GM18861 (cell line): ENCODE results near the gene PCYT2.
A peak's percentile ranks its signal among the peaks of the same experiment; 100 is the strongest.

Experiments used
- ATAC-seq: cut with Tn5 transposase; IDR thresholded peaks from one replicate; pipeline ENCODE4 v1.9.1; 2021; ENCODE audit not compliant: unreplicated experiment

Gene PCYT2

DNA sequence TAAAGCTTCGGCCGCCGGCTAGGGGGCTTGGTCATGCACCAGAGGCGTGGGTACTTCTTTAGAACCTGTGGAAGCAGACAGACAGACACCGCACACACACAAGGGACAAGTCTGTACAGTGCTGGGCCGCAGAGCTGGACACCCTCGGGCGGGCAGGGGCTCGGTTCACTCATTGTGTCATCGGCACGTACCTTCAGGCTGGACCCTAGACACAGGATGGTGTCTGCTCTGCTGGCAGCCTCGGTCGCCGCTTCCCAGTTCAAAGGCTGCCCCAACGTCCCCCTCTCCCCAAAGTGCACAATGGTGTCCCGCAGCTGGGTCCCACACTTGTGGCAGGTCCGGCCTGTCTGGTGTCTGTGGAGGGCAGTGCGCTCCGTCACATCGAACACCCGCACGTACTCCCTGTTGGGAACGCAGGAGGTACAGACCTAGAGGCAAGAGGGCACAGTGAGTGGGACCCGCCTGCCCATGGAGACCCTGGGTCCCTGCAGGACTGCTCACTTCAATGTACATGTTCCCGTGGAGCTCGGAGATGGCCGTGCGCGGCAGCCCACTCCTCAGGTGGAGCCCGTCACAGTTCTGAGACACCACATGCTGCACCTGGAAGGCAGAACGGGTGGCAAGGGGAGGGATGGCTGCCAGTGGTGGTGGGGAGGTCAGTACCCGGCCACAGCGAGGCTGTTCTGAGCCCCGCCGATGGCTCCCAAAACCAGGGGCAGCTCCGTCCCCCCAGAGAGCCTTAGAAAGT, 3.1 kb upstream of the PCYT2 start:
- no peak for ATAC-seq

DNA sequence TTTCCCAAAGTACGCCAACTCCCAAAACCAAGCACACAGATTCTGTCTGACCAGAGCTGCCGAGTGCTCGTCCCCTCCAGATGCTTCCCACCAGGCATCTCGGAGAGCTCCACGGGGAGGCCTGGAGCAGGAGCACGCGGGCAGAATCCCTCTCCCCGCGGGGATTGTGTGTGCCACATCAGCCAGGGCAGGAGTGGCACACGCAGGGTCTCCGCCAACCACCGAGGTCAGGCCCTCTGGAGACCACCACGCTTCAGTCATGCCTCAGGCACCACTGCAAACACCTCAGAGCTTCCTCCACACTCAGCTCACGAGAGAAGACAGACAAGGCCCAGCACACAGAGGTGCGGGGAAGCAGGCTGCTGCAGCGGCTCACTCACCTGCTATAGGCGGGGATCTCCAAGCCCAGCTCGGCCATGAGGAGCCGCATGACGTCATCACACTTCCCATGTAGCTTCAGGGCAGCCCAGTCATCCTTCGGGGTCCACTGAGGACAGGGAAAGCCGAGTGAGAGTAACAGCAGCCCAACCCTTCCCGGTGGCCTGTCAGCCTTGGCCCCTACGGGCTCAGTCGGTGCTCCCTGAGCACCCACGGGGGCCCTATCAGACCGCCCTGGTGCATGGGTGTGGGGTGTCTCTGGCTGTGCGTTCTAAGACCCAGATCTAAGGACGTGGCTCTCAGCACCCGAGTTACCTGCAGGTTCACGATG, 2.3 kb upstream of the PCYT2 start:
- no peak for ATAC-seq

DNA sequence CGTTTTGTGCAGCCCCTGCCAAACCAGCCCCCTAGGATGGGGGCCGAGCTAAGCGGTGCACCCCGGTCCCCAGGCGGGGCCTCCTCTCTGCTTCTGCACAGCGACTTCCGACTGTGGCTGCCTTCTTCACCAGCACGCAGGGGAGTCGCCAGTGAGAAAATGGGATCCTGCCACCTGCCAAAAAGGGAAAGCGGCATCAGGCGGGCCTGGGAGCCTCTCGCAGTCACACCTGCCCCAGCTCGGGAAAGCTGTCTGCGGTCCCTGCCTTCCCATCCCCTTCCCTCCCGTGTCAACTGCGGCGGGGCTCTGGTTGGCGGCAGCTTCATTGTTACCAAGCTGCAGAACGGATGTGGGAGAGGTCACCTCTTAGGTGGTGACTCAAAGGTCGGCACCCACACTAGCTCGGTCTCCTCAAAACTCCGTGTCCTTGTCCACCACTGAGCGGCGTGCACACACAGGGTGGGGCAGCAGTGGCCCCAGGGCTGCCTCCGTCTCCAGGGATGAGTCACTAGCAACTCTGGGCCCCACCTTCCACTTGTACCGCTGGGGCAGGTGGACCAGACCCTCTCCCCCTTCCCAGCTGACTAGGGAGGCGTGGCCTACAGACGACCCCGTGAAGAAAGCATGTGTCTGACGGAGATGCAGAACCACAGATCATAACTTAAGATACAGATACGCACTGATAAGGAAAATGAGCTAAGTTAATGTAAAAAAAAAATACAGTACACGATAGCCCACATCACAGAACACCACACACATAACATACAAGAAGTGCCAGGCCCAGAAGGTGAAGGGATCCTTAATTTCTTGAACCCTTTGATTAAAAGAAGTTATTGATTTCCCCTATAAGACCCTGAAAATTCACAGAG, 1.5 kb upstream of the PCYT2 start:
- no peak for ATAC-seq

DNA sequence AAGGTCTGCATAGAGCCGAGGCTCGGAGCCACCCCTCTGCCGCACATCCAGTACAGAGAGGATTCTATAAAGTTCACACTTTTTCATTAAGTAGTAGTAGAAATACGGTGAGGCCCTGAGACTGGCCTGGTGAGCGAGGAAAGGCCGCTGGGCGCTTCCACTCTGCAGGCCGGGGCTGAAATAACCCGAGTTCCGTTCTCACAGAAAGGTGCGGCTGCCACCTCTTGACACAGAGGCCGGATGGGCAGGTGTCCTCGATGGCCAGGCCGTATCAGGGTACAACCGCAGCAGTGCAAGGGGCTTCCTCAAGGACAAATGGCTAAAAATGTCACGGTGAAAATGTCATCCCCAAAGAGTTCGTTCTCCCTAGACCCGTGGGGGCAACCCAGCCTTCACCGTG, 770 bp upstream of the PCYT2 start:
- no peak for ATAC-seq

DNA sequence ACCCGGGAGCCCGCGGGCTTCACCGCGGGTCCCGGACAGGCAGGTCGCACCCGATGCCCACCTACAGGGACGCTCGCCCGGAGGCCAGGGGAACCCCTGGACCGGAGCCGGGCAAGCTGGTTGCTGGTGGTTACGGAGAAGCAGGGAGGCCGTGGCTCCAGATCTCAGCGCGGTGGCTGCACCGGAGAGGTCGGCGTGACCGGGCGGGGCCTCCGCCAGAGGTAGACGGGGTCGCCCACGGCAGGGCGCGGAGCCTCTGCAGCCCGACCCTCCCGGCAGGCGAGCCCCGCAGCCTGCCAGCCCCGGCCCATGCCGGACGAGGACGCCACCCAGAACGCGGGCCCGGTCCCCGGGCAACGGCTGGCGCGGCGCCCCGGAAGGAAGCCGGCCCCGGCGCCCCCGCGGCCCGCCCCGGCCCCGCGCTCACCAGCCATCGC, 341 bp downstream of the PCYT2 start:
- peak; percentile 33 for ATAC-seq

DNA sequence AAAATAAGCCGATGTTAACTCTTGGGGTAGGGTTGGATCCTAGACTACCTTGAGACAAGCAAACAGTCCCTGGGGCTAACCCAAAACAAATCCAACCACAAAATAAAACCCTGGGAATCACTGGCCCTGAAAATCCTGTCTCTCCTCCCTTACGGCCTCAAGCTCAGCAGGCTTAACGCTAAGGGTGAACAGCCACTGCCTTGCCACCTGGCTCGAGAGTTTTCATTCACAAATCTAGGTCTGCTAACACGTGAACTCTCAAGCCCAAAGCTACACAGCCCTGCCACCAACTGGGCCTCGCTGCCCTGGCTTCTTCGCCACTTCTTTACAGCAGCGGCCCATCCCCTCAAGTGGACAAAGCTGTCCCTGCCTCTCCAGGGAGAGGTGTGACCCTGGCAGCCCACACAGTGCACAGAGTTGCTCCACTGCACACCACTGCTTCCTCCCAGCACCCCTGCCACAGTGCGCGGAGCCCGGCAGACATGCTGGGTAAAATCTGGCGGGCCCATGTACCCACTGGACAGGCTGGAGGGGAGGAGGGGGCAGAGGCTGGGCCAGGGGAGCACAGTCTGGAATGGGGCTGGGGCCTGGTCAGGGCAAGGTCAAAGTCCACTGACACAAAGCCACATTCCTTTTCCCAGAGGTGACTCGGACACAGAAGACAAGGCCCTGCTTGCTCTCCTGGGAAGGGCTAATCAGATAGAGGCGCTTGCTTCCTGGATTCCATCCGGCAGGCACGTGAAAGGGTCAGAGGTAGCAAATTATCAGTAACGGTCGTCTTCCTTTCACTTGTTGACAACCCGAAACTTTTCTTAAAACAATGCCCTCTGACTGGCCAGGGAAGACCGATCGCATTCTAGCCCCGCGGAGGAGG, 996 bp downstream of the PCYT2 start:
- ATAC-seq, result no peak

DNA sequence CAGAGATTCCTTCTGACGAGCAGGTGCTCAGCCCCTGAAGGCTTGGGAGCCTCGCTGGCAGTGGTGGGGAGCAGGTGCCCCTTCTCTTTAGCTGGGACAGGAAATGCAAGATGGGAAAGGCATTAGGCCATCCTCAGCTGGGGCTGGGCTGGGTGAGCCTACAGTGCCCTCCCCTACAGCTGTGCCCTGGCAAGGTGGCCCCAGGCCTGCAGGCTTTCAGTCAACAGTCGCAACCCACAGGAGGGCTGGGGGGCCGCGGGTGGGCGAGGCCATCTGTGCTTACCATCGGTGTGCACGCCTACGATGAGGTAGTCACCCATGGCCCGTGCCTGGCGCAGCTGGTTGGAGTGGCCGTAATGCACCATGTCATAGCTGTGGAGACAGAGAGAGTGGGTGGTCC, 2.0 kb downstream of the PCYT2 start:
- ATAC-seq, result no peak

DNA sequence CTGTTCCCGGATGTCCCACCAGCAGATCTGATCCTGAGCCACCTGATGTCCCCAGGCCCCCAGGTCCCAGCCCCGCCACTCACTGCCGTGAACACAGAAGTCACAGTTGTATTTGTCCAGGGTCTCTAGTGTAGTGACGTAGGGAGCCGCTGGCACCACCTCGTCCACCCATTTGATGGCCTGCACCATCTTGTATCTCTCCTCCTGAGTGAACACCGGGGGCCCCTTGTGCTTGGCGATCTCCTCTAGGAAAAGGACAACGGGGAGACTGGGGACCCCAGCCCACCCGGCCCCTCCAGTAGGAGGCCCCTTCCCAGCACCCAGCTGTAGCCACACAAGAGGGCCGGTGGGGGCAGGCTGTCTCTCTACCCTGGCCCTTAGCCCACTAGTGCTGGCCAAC, 2.4 kb downstream of the PCYT2 start:
- no peak for ATAC-seq

DNA sequence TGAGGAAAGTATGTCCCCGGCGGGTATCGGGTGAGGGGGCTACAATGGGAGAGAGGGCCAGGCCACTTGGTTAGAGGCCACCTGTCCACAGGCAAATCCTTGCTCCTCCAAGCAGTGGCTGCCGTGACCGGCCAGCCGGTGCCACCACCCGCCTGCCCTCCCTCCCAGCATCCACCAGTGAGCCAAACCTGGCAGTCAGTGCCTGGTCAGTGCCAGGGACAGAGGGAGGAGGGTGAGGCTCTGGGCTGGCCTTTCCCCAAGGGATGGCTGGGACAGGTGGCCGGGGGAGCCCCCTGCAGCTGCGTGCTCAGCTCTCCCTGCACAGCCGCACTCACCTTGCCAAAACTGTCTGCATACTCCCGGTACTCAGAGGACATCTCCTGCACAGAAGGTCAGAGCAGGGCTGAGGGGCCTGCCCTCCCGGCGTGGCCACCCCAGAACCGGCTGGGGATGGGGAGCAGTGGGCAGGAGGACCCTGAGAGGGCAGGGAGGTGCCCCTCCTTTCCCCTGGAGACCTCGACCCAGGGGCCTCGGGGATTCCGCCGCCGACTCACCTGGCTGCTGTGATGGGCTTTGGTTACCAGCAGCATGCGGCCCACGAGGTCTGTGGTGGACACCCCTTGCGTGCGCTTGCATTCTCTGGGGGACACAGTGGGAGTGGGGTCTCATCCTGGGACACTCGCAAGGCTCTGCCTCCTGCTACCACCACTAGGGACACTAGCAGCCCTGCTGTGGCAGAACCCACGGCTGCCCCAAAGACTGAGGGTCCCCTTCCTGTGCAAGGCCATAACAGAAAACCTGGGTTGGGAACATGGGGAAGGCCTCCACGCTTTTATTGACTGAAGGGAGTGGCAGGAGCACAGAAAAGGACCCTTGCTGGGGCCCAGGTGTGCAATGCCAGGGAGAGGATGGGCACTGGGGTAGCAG, 3.7 kb downstream of the PCYT2 start:
- no peak for ATAC-seq

DNA sequence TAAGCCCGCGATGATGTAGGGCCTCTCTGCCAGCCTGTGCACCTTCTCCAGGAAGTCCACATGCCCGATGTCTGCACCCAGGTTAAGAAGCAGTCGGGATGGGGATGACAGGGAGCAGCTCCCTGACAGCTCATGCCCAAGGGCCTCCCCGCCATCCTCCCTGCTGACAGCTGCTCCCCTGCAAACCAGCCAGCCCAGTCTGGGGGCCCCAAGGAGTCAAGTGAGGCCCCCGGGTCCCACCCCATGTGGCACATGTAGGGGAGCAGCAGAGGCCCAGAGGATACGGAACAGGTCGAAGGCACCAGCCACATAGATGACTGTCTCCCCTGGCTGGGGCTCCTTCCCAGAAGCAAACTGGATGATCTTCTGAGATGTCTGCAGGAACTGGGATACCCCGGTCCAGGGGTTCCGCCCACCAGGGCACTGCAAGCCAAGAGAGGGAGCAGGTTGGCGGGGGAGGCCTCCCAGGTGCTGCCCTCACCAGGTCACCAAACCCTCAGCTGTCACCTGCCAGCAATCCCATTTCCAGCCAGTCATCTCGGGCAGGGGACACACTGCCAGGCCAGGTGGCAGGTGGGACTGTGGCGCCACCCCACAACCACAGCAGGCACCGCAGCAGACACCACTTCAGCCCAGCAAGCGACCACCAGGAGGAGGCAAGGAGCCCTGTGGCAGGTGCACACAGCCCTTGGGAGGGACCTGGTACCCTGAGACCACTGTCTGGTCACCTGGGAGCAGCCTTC, 4.6 kb downstream of the PCYT2 start:
- no peak for ATAC-seq

DNA sequence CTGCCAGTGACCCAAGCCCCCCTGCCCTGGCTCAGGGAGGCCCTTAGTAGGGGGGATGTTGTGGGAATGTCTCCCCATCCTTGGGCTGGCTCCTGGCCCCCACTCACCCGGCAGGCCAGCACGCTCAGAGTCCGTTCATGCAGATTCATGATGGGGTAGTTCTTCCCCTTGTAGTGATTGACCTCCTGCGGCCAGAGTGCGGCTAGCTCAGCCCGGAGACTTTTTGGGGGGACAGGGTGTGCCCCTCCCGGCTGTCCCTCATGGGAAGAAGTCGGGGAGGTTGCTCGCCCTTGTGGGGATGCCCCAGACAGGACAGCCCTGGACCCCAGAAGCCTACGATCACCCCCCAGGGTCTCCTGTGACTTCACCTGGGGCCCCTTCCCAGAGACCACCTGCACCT, 5.2 kb downstream of the PCYT2 start:
- ATAC-seq, result no peak

DNA sequence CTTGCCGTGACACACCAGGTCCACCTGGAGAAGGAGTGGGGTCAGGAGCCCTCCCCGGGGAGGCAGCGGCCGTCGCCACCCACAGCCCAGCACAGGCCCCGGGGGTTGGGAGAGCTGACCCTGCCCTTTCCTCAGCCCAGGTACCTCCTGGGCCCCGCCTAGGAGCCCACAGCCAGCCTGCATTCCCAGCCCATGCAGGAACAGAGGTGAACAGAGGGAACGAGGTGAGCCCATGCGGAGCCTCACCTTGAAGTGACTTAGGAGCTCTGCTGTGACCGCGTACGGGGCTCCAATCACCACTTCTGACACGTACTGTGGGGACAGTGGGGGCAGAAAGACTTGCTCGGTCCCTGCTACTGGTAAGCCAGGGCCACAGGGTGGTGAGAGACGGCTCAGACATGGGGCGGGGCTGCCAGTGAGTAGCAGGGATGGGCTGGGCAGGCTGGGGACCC, 5.7 kb downstream of the PCYT2 start:
- ATAC-seq, result no peak

DNA sequence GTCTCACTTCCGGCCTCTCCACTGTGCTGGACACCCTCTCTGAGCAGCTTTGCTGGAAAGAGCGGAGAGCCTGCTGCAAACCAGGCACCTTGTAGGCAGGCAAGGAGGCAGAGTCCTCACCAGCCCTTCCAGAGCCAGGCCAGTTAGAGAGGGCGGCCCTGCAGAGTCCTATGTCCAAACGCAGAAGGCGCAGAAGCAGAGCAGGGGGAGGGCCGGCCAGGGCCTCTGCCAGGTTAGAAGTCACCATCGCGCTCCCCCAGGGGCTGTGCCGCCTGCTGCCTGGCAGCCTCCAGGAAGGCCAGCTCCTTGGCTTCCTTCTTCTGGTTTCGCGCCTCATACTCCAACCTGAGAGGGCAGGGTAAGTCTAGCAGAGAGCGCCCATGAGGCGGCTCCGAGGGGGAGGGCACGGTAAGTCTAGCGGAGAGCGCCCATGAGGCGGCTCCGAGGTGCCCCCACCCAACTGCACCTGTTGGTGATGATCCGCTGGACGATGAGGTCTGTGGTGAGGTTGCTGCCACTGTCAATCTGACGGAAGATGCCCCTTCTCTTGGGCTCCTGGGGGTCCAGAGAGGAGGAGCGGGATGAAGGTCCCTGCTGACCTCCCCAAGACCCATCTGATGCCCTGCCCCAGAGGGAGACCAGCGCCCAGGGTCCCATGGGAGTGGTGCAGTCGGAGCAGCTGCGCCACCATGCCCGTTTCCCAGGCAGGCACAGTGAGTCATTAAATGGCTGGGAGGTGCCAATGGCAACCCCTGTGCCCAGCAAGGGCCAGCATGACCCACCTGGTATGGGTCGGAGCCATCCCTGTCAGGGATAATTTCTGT, 6.4 kb downstream of the PCYT2 start:
- no peak for ATAC-seq

DNA sequence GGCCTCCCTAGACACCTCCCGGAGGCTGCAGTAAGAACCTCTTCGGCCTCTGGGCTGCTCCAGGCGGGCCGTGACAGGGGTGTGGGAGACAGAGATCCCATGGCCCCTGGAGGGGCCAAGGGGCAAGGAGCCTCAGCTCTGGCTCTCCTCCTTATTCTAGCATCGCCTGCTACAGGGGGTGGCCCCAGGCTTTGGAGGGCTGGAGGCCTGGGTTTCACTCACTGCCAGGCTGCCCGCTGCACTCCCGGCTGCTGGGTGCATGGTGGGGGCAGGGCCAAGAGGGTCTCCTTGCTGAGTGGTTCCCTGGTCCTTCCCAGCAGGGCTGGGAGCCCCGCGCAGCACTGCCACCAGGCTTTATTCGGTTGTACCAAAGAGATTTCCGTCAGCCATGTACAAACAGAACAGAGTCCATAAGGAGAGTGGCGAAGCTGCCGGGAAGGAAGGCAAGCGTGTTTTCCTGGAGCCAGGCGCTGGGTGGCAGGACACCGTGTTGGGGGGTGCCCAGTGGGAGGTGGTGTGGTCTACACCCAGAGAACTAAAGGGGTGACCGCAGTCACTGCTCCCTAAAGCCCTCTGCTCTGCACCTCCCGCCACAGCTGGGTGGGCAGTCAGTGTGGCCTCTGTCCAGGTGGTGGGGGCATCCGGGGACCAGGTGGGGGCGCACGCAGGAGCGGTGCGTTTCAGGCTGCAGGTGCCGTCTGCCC, 7.2 kb downstream of the PCYT2 start:
- no peak for ATAC-seq

DNA sequence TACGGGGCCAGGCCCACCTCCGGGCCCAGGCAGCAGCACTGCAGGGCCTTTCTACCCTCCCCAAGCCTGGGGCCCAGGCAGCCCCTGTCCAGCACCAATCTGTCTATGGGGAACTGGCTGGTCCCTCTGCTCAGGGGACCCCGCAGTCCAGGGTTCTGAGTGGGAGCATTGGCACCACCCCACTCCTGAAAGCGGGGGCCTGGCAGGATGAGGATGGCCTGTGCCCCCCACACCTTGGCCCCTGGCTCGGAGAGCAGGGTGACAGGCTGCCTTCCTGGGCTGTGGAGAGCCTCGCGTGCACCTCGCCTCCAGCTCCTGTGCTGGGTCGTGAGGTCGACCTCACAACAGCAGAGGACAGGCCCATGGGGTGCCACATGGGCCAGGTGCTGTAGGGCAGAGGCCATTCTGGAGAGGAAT, 7.8 kb downstream of the PCYT2 start:
- no peak for ATAC-seq

DNA sequence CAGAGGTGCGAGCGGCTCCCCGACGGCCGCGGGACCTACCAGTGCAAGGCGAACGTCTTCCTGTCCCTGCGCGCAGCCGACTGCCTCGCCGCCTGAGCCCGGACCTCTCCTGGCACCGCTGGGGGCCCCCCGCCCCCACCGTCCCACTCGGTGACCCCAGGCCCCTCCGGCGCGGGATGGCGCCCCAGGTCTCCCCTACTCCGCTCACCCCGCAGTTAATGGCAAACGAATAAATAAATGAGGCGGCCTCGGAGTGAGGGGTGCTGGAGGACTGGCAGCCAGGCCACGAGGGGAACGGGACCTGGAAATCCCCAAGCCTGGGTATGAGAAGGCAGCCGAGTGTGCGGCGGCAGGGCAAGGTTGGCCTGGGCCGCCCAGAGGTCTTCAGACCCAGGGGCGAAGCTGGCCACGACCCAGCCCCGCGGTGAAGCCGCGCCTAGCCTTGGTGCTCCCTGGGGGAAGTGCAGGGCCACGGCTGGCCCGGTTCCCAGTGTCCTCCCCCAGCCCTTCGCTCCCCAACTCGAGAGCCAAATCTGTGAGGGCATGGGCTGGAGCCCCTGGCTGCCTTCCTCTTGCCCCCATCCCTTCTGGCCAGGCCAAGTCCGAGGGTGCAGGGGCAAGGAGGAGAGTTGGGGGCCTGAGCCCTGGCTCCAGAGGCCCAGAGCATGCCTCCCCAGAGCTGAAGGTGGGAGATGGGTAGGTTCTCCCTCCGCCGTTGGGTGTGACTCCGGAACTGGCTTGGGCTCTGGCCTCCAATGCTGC, 8.4 kb downstream of the PCYT2 start:
- ATAC-seq, result no peak
